PC-3 (cell line): Measurements from ENCODE around the gene HOPX.
"Not testable (repeated sequence)": the region's sequence is repeated elsewhere in the genome, so short reads cannot be mapped to it uniquely, and the experiment has no call there.

Source experiments
- EZH2phosphoT487 ChIP-seq: fragments of 300-600 bp; sonication (generic); IDR thresholded peaks from 2 replicates; pipeline ENCODE4 v1.6.1; 2018; ENCODE audit warnings: mild to moderate bottlenecking, antibody characterized with exemption, low read length, borderline replicate concordance
- TF ChIP-seq, protein P1 (sequence below): fragments of 300-600 bp; sonication (generic); conservative IDR thresholded peaks from 2 replicates; pipeline ENCODE4 v1.5.1; 2017; ENCODE audit warnings: antibody characterized with exemption, low read depth, mild to moderate bottlenecking, low read length

DNA sequence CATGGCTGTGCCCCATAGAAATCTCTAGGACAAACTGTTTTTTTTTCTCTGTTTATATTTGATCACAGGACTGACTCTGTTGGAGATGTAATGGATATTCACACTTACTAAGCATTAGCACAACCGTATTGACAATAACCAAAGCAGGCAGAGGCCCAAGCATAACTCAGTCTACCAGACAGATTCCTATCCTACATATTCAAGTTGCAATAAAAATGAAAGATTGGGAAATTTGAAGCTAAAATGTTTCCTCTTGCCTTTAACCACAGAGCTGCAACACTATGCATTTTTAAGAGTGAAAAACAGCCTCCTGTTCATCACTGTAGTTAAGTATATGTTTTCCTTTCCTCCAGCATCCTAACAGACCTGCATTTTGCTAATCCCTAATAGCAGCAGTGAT lies 13.7 kb downstream of the HOPX start:
- TF ChIP-seq, protein P1, sequence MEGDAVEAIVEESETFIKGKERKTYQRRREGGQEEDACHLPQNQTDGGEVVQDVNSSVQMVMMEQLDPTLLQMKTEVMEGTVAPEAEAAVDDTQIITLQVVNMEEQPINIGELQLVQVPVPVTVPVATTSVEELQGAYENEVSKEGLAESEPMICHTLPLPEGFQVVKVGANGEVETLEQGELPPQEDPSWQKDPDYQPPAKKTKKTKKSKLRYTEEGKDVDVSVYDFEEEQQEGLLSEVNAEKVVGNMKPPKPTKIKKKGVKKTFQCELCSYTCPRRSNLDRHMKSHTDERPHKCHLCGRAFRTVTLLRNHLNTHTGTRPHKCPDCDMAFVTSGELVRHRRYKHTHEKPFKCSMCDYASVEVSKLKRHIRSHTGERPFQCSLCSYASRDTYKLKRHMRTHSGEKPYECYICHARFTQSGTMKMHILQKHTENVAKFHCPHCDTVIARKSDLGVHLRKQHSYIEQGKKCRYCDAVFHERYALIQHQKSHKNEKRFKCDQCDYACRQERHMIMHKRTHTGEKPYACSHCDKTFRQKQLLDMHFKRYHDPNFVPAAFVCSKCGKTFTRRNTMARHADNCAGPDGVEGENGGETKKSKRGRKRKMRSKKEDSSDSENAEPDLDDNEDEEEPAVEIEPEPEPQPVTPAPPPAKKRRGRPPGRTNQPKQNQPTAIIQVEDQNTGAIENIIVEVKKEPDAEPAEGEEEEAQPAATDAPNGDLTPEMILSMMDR = not testable (repeated sequence)
- TF ChIP-seq EZH2phosphoT487 = not testable (repeated sequence)
